Liver (tissue), 9 donors: Measurements from ENCODE around the gene MYO5C. TPM values are rescaled to one million over a fixed set of nuclear protein-coding genes. Genes with fewer than 3 reads are reported as not detected.

Experiments used
- DNase-seq: peaks from one replicate; pipeline ENCODE4 v3.0.0-alpha.2; 2017; ENCODE audit warnings: low spot score
- H3K27ac ChIP-seq, 2 donors: one replicate each; pipeline ENCODE4 v1.7.0; 2013; ENCODE audit warnings: inconsistent platforms in 2 of 2, low read length in 2 of 2, control low read depth in 1 of 2, low read depth in 1 of 2, mild to moderate bottlenecking in 1 of 2
- H3K27me3 ChIP-seq, 4 donors: one replicate each; pipeline versions ENCODE4 v1.6.1 to v1.7.0; 2013; ENCODE audit warnings: low read length in 3 of 4, inconsistent platforms in 1 of 4, mild to moderate bottlenecking in 1 of 4, moderate library complexity in 1 of 4; ENCODE audit not compliant: control insufficient read depth in 4 of 4, insufficient read depth in 4 of 4
- H3K36me3 ChIP-seq, 4 donors: one replicate each; pipeline versions ENCODE4 v1.6.1 to v1.7.0; 2013; ENCODE audit warnings: low read length in 3 of 4, mild to moderate bottlenecking in 3 of 4, low read depth in 1 of 4, moderate library complexity in 1 of 4; ENCODE audit not compliant: control insufficient read depth in 4 of 4, insufficient read depth in 3 of 4
- H3K4me1 ChIP-seq, 4 donors: one replicate each; pipeline versions ENCODE4 v1.6.1 to v1.7.0; 2013; ENCODE audit warnings: low read length in 3 of 4, mild to moderate bottlenecking in 3 of 4, moderate library complexity in 1 of 4; ENCODE audit not compliant: control insufficient read depth in 4 of 4, insufficient read depth in 4 of 4
- H3K4me3 ChIP-seq, 3 donors: one replicate each; pipeline versions ENCODE4 v1.6.1 to v1.7.0; 2013; ENCODE audit warnings: low read length in 3 of 3, control low read depth in 1 of 3, low read depth in 1 of 3, mild to moderate bottlenecking in 1 of 3
- H3K9ac ChIP-seq, 2 donors: one replicate each; pipeline ENCODE4 v1.7.0; 2013; ENCODE audit warnings: low read length in 2 of 2, mild to moderate bottlenecking in 2 of 2, moderate library complexity in 2 of 2, control low read depth in 1 of 2, low read depth in 1 of 2
- H3K9me3 ChIP-seq, 4 donors: one replicate each; pipeline versions ENCODE4 v1.6.1 to v1.7.0; 2013; ENCODE audit warnings: low read length in 3 of 4; ENCODE audit not compliant: control insufficient read depth in 4 of 4
- ATF3 ChIP-seq: IDR thresholded peaks from 2 replicates; pipeline ENCODE4 v1.6.1; 2016; ENCODE audit warnings: antibody characterized with exemption
- CTCF ChIP-seq: fragments of 150-350 bp; IDR thresholded peaks from 2 replicates; pipeline ENCODE4 v1.5.1; 2017; ENCODE audit warnings: improper control_type of control experiment, low read depth, low read length; ENCODE audit not compliant: missing input control
- EGR1 ChIP-seq, 2 donors: IDR thresholded peaks; 2 replicates each; pipeline ENCODE4 v1.6.1; 2016 to 2018; ENCODE audit warnings: antibody characterized with exemption in 2 of 2, low read depth in 2 of 2
- FOXA1 ChIP-seq: IDR thresholded peaks from 2 replicates; pipeline ENCODE4 v1.6.1; 2016; ENCODE audit warnings: antibody characterized with exemption
- FOXA2 ChIP-seq: IDR thresholded peaks from 2 replicates; pipeline ENCODE4 v1.6.1; 2016; ENCODE audit warnings: antibody characterized with exemption
- GABPA ChIP-seq, 2 donors: IDR thresholded peaks in 1 of 2; conservative IDR thresholded peaks in 1 of 2; 2 replicates each; pipeline ENCODE4 v1.6.1; 2016; ENCODE audit warnings: antibody characterized with exemption in 2 of 2, mild to moderate bottlenecking in 1 of 2, moderate library complexity in 1 of 2
- HNF4A ChIP-seq, 2 donors: conservative IDR thresholded peaks; 2 replicates each; pipeline ENCODE4 v1.6.1; 2016; ENCODE audit warnings: antibody characterized with exemption in 2 of 2, mild to moderate bottlenecking in 2 of 2
- HNF4G ChIP-seq: IDR thresholded peaks from 2 replicates; pipeline ENCODE4 v1.6.1; 2016; ENCODE audit warnings: antibody characterized with exemption
- JUND ChIP-seq, 2 donors: IDR thresholded peaks; 2 replicates each; pipeline ENCODE4 v1.6.1; 2016; ENCODE audit warnings: antibody characterized with exemption in 2 of 2
- MAX ChIP-seq: IDR thresholded peaks from 2 replicates; pipeline ENCODE4 v1.6.1; 2016; ENCODE audit warnings: antibody characterized with exemption
- NR2F2 ChIP-seq: IDR thresholded peaks from 2 replicates; pipeline ENCODE4 v1.6.1; 2016; ENCODE audit warnings: antibody characterized with exemption
- RAD21 ChIP-seq, 2 donors: IDR thresholded peaks; 2 replicates each; pipeline ENCODE4 v1.6.1; 2016; ENCODE audit warnings: antibody characterized with exemption in 2 of 2, mild to moderate bottlenecking in 2 of 2
- REST ChIP-seq: IDR thresholded peaks from 2 replicates; pipeline ENCODE4 v1.6.1; 2016; ENCODE audit warnings: antibody characterized with exemption, mild to moderate bottlenecking
- RXRA ChIP-seq, 2 donors: IDR thresholded peaks; 2 replicates each; pipeline ENCODE4 v1.6.1; 2017 to 2018; ENCODE audit warnings: antibody characterized with exemption in 2 of 2, mild to moderate bottlenecking in 1 of 2
- SP1 ChIP-seq: IDR thresholded peaks from 2 replicates; pipeline ENCODE4 v1.6.1; 2018; ENCODE audit warnings: antibody characterized with exemption, mild to moderate bottlenecking
- TAF1 ChIP-seq: conservative IDR thresholded peaks from 2 replicates; pipeline ENCODE4 v1.6.1; 2016; ENCODE audit warnings: antibody characterized with exemption, mild to moderate bottlenecking
- YY1 ChIP-seq: IDR thresholded peaks from 2 replicates; pipeline ENCODE4 v1.6.1; 2016; ENCODE audit warnings: antibody characterized with exemption, mild to moderate bottlenecking
- ZBTB33 ChIP-seq: IDR thresholded peaks from 2 replicates; pipeline ENCODE4 v1.6.1; 2016; ENCODE audit warnings: antibody characterized with exemption
- WGBS: extraction: QIAGEN DNeasy Blood & Tissue Kit; methylation state at CpG from one replicate; pipeline ENCODE4 v1.1.7; 2013; 5-methylcytosine and 5-hydroxymethylcytosine counted together
- polyA plus RNA-seq, 2 donors: library from polyadenylated mRNA; stranded (reverse) in 1 of 2; unstranded in 1 of 2; fragments of 200-250 nt in 1 of 2; fragments of >200 nt in 1 of 2; fragmentation: Nextera tagmentation in 1 of 2; extraction: Ambion mirVana in 1 of 2; gene quantifications; one replicate each; pipeline versions ENCODE4 v1.2.1 to v1.2.3, GENCODE V29; 2013 to 2015
- total RNA-seq, 2 donors: library from RNA; depleted of rRNA; stranded (reverse); fragments of >200 nt; gene quantifications; one replicate each; pipeline ENCODE4 v1.2.3, GENCODE V29; 2014
- donor health status: healthy.
- donor health status: healthy.
- donor health status: healthy.
- donor health status: healthy.
- donor health status: healthy.

MYO5C gene
- total and polyA plus RNA-seq, 4 donors, result 1.9 to 8.6 (median 3.0) TPM

- no peak overlapping the region for H3K4me3 ChIP-seq
- WGBS, result 94% methylated on average over 3 of the region's 3 CpGs
- no peaks in the 10 kb centered on the region for H3K9me3 ChIP-seq
- no peak overlapping the region for H3K9ac ChIP-seq
- no peaks in the 10 kb centered on the region for H3K4me1 ChIP-seq
- no peak for TF ChIP-seq ATF3
- no peak for TF ChIP-seq FOXA2
- TF ChIP-seq MAX, result no peak
- TF ChIP-seq CTCF, result no peak
- TF ChIP-seq RXRA (IDR thresholded peaks at IDR 0.05), result no peak
- TF ChIP-seq TAF1, result no peak
- no peak for TF ChIP-seq JUND (IDR thresholded peaks at IDR 0.05)
- TF ChIP-seq HNF4A (conservative IDR thresholded peaks at IDR 0.05), result no peak
- no peak for TF ChIP-seq YY1
- TF ChIP-seq REST, result no peak
- no peak for TF ChIP-seq HNF4G
- no peak for TF ChIP-seq ZBTB33
- TF ChIP-seq EGR1 (IDR thresholded peaks at IDR 0.05; ENCODE audit: low read depth in 2 of 2), result no peak
- TF ChIP-seq GABPA (IDR thresholded peaks at IDR 0.05 in 1 of 2, conservative IDR thresholded peaks at IDR 0.05 in 1 of 2), result no peak
- no peak for TF ChIP-seq RAD21 (IDR thresholded peaks at IDR 0.05)
- no peak for TF ChIP-seq SP1
- TF ChIP-seq NR2F2, result no peak
- TF ChIP-seq FOXA1, result no peak
- DNase-seq, result no peak
- H3K27ac ChIP-seq, result no peak overlapping the region
- H3K36me3 ChIP-seq, result peaks cover 0 to 4% (median under 1%) of the 10 kb centered on the region in 4 donors
- H3K27me3 ChIP-seq, result no peaks in the 10 kb centered on the region
Measured at GRCh38 chr15:52338058-52338457, 42.5 kb upstream of the MYO5C start.
